Measurements from ENCODE around the gene SMIM36.

The SMIM36 gene

GRCh38 chr17:55543709-55544108 is 32.5 kb upstream of the SMIM36 start:
- DNase-seq (ENCODE audit: low read depth), result no peak
- H3K4me3 ChIP-seq (ENCODE audit: low read depth, low read length), result no peak overlapping the region
- in situ Hi-C loops (cut with HindIII; ENCODE audit: low sequenced_read_pairs), result loop anchor here (25.0 kb wide), 1 partner anchor 219 kb away; the partner anchor contains the start of gene PCTP
- TF ChIP-seq, protein P1, sequence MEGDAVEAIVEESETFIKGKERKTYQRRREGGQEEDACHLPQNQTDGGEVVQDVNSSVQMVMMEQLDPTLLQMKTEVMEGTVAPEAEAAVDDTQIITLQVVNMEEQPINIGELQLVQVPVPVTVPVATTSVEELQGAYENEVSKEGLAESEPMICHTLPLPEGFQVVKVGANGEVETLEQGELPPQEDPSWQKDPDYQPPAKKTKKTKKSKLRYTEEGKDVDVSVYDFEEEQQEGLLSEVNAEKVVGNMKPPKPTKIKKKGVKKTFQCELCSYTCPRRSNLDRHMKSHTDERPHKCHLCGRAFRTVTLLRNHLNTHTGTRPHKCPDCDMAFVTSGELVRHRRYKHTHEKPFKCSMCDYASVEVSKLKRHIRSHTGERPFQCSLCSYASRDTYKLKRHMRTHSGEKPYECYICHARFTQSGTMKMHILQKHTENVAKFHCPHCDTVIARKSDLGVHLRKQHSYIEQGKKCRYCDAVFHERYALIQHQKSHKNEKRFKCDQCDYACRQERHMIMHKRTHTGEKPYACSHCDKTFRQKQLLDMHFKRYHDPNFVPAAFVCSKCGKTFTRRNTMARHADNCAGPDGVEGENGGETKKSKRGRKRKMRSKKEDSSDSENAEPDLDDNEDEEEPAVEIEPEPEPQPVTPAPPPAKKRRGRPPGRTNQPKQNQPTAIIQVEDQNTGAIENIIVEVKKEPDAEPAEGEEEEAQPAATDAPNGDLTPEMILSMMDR (IDR thresholded peaks at IDR 0.05; ENCODE audit: low read depth, low read length, missing control alignments), result no peak

- no peak for DNase-seq (ENCODE audit: low read depth)
- in situ Hi-C loops (cut with HindIII; ENCODE audit: low sequenced_read_pairs), result loop anchor here (25.0 kb wide), 1 partner anchor 222 kb away; the partner anchor contains the start of gene PCTP
- H3K4me3 ChIP-seq (ENCODE audit: low read depth, low read length), result no peak overlapping the region
- TF ChIP-seq, protein P1 (IDR thresholded peaks at IDR 0.05; ENCODE audit: low read depth, low read length, missing control alignments), result no peak
Observed at GRCh38 chr17:55540414-55541091, 29.3 kb upstream of the SMIM36 start.

DNA sequence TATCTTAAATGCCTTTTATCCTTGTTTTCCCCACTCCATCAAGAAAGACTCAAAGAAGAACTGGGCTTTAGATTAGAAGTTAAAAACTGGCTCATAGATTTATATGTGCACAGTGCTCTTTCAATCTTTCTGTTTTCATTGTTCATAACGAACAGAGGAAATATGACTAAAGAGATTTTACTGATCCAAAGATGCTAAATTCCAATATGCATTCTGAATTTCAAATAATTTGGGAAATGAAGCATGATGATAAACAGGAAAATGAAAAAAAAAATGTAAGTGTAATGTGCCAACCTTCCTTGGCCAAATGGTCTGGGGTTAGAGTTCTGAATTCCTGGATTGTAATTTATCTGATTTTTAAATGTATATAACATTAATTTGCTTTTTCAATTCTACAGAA is 25.0 kb upstream of the SMIM36 start:
- no peak overlapping the region for H3K4me3 ChIP-seq (ENCODE audit: low read depth, low read length)
- DNase-seq (ENCODE audit: low read depth), result no peak
- TF ChIP-seq, protein P1 (IDR thresholded peaks at IDR 0.05; ENCODE audit: low read depth, low read length, missing control alignments), result no peak
- in situ Hi-C loops (cut with HindIII; ENCODE audit: low sequenced_read_pairs), result loop anchor here (25.0 kb wide), 1 partner anchor 226 kb away; the partner anchor contains the start of gene PCTP

DNA sequence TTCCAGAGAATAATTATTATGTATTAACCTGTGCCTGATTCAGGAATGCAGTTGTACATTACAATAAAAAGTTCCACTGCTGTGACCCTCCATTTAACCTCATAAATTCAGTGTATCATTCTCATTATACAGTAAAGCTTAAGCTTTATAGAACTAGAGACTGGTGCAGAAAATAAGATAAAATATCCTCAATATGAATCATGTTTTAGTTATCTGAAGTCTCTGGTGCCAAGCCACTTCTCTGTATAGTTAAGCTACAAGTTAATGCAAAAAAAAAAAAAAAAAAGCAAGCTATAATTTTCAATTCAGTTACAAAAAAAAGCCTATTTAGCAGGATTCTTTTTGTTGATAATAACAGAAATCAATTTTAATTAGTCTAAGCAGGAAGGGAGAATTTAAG is 22.4 kb upstream of the SMIM36 start:
- no peak overlapping the region for H3K4me3 ChIP-seq (ENCODE audit: low read depth, low read length)
- in situ Hi-C loops (cut with HindIII; ENCODE audit: low sequenced_read_pairs), result loop anchor here (25.0 kb wide), 1 partner anchor 229 kb away; the partner anchor contains the start of gene PCTP
- DNase-seq (ENCODE audit: low read depth), result no peak
- TF ChIP-seq, protein P1 (IDR thresholded peaks at IDR 0.05; ENCODE audit: low read depth, low read length, missing control alignments), result no peak

GRCh38 chr17:55532670-55533069 is 21.4 kb upstream of the SMIM36 start:
- no peak overlapping the region for H3K4me3 ChIP-seq (ENCODE audit: low read depth, low read length)
- in situ Hi-C loops (cut with HindIII; ENCODE audit: low sequenced_read_pairs), result loop anchor here (25.0 kb wide), 1 partner anchor 230 kb away; the partner anchor contains the start of gene PCTP
- no peak for DNase-seq (ENCODE audit: low read depth)
- TF ChIP-seq, protein P1 (IDR thresholded peaks at IDR 0.05; ENCODE audit: low read depth, low read length, missing control alignments), result no peak

- in situ Hi-C loops (cut with HindIII; ENCODE audit: low sequenced_read_pairs), result loop anchor here (25.0 kb wide), 1 partner anchor 231 kb away; the partner anchor contains the start of gene PCTP
- TF ChIP-seq, protein P1 (IDR thresholded peaks at IDR 0.05; ENCODE audit: low read depth, low read length, missing control alignments), result no peak
- H3K4me3 ChIP-seq (ENCODE audit: low read depth, low read length), result no peak overlapping the region
Observed at GRCh38 chr17:55531053-55531728, 19.9 kb upstream of the SMIM36 start.

More at GRCh38 chr17:55531053-55531728, 19.9 kb upstream of the SMIM36 start:
- no peak for DNase-seq (ENCODE audit: low read depth)
